Prostate gland (tissue), 2 donors: ENCODE data around the gene FAM222A. TPM values are rescaled to one million over a fixed set of nuclear protein-coding genes. Genes with fewer than 3 reads are reported as not detected.

ENCODE experiments used
- DNase-seq: peaks from one replicate; pipeline ENCODE4 v3.0.0-alpha.2; 2019; ENCODE audit warnings: low spot score
- H3K27ac ChIP-seq, 2 donors: fragments of 200-600 bp; sonication (generic); 2 replicates each; pipeline ENCODE4 v1.5.1; 2017 to 2019
- H3K27me3 ChIP-seq: fragments of 200-600 bp; sonication (generic); replicated peaks from 2 replicates; pipeline ENCODE4 v1.5.1; 2019; ENCODE audit not compliant: insufficient read depth
- H3K36me3 ChIP-seq, 2 donors: fragments of 200-600 bp; sonication (generic); 1 replicate in 1 of 2; 2 replicates in 1 of 2; pipeline versions ENCODE4 v1.5.1 to v1.8.1; 2017 to 2019
- H3K4me1 ChIP-seq: fragments of 200-600 bp; sonication (generic); replicated peaks from 2 replicates; pipeline ENCODE4 v1.5.1; 2019
- H3K4me3 ChIP-seq, 2 donors: fragments of 200-600 bp; sonication (generic); 2 replicates each; pipeline ENCODE4 v1.5.1; 2017 to 2019
- H3K9me3 ChIP-seq: fragments of 200-600 bp; sonication (generic); 2 replicates; pipeline ENCODE4 v1.5.1; 2017
- POLR2A ChIP-seq: fragments of 450-650 bp; IDR thresholded peaks from one replicate; pipeline ENCODE4 v1.6.1; 2016; ENCODE audit warnings: antibody characterized with exemption, mild to moderate bottlenecking
- POLR2AphosphoS5 ChIP-seq: sonication (generic); formaldehyde crosslinking; IDR thresholded peaks from one replicate; pipeline ENCODE4 v1.6.1; 2017; ENCODE audit warnings: antibody characterized with exemption
- WGBS: methylation state at CpG from one replicate; pipeline ENCODE4 v1.1.5; 2018; 5-methylcytosine and 5-hydroxymethylcytosine counted together
- intact Hi-C: fragments of 100-400 bp; cut with DNase I; formaldehyde crosslinking; loops from one replicate; pipeline ENCODE4 v1.14.2; 2022
- total RNA-seq, 2 donors: library from RNA; depleted of rRNA; stranded (reverse); fragments of >200 nt; gene quantifications; one replicate each; pipeline ENCODE4 v1.1.0, GENCODE V29; 2016
- TF ChIP-seq, protein P1 (sequence below), 4 experiments: fragments of 200-600 bp in 2 of 4; fragments of 450-650 bp in 2 of 4; sonication (generic) in 2 of 4; IDR thresholded peaks; 1 replicate in 3 of 4; 2 replicates in 1 of 4; pipeline ENCODE4 v1.5.1; 2016 to 2019; ENCODE audit warnings: antibody characterized with exemption in 4 of 4, mild to moderate bottlenecking in 2 of 4, moderate library complexity in 2 of 4

FAM222A gene
- total RNA-seq, 2 donors from 2014 or later, result 2.0 to 52.3 TPM

DNA sequence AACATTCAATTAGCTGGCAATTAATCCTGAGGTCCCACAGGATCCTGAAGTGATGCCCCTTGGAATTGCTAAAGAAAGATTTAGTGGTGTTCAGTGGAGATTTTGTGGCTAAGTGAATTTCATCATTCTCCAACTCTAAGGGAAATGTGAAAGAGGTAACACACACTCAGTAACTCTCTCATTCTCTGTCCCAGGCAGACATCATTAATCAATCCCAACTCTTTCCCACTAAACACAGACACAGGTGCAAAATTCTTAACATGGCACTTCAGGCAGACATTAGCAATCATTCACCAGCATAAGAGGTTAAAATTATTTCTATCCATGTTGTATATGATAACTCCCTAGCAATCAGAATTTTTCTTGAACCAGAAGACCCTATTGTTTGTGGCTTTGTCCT, 79.4 kb downstream of the FAM222A start:
- Histone ChIP-seq H3K4me1 (no peaks in the 10 kb centered on the region), H3K27me3 (no peaks in the 10 kb centered on the region), H3K36me3 (no peaks in the 10 kb centered on the region), H3K27ac (no peak overlapping the region), H3K4me3 (no peak overlapping the region), H3K9me3 (no peaks in the 10 kb centered on the region)
- DNase-seq, result no peak
- intact Hi-C loops, result no loop called here
- TF ChIP-seq POLR2AphosphoS5 (no peak), POLR2A (no peak)
- TF ChIP-seq, protein P1, sequence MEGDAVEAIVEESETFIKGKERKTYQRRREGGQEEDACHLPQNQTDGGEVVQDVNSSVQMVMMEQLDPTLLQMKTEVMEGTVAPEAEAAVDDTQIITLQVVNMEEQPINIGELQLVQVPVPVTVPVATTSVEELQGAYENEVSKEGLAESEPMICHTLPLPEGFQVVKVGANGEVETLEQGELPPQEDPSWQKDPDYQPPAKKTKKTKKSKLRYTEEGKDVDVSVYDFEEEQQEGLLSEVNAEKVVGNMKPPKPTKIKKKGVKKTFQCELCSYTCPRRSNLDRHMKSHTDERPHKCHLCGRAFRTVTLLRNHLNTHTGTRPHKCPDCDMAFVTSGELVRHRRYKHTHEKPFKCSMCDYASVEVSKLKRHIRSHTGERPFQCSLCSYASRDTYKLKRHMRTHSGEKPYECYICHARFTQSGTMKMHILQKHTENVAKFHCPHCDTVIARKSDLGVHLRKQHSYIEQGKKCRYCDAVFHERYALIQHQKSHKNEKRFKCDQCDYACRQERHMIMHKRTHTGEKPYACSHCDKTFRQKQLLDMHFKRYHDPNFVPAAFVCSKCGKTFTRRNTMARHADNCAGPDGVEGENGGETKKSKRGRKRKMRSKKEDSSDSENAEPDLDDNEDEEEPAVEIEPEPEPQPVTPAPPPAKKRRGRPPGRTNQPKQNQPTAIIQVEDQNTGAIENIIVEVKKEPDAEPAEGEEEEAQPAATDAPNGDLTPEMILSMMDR (IDR thresholded peaks at IDR 0.05), result no peak

DNA sequence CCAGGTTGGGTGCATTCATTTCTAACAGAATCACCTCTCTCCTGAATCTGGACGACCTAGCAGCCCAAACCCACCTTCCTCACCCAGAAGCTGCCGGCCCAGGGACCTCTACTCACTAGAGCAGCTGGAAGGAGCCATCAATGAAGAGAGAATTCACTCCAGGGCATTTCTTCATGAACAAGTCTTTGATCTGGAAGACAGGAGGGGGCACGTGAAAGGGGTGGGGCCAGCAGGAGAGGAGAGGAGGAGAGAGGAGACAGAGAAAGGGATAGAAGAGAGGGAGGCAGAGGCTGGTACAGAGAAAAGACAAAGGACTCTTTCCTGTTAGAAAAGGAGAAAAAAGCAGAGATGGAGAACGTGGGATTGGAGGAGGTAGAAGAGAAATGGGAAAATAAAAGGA, 79.8 kb downstream of the FAM222A start:
- no peak for DNase-seq
- Histone ChIP-seq H3K4me3 (no peak overlapping the region), H3K27ac (no peak overlapping the region), H3K9me3 (no peaks in the 10 kb centered on the region), H3K27me3 (no peaks in the 10 kb centered on the region), H3K36me3 (no peaks in the 10 kb centered on the region), H3K4me1 (no peaks in the 10 kb centered on the region)
- intact Hi-C loops, result no loop called here
- TF ChIP-seq POLR2A, result no peak
- TF ChIP-seq, protein P1 (IDR thresholded peaks at IDR 0.05), result no peak
- no peak for TF ChIP-seq POLR2AphosphoS5
- WGBS, result 45% methylated on average over 4 of the region's 4 CpGs

DNA sequence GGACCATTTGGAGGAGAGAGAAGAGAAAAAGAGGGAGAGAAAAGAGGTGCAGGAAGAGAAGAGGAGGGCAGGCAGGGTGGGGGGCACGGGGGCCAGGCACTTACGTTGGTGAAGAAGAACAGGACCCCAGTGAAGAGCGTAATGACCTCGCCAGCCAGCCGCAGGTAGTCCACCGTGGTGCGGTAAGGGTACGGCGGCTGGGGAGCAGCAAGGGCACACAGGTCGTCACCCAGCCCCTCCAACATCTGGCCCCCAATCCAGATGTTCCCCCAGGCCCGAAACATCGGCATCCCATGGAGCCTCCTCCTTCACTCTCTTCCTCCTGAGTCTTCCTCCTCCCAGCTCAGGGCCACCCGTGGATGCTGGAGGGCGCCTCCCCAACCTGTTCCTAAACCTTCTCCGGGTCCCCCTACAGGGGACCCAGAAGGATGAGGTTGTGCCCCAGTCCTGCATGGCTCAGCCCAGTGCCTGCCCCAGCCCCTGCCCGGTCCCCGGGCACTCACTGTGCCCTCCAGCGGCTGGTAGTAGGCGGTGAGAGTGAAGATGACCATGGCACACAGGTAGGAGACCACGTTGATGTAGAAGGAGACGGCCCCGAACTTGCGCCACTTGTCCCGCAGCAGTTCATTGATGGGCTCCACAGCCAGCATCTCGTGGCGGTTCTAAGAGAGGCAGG, 80.3 kb downstream of the FAM222A start:
- intact Hi-C loops, result no loop called here
- Histone ChIP-seq H3K27me3 (no peaks in the 10 kb centered on the region), H3K4me1 (no peaks in the 10 kb centered on the region), H3K27ac (no peak overlapping the region), H3K4me3 (no peak overlapping the region), H3K9me3 (no peaks in the 10 kb centered on the region), H3K36me3 (no peaks in the 10 kb centered on the region)
- no peak for TF ChIP-seq POLR2AphosphoS5
- no peak for TF ChIP-seq POLR2A
- TF ChIP-seq, protein P1 (IDR thresholded peaks at IDR 0.05), result no peak
- WGBS, result 92% methylated on average over 26 of the region's 26 CpGs
- no peak for DNase-seq

DNA sequence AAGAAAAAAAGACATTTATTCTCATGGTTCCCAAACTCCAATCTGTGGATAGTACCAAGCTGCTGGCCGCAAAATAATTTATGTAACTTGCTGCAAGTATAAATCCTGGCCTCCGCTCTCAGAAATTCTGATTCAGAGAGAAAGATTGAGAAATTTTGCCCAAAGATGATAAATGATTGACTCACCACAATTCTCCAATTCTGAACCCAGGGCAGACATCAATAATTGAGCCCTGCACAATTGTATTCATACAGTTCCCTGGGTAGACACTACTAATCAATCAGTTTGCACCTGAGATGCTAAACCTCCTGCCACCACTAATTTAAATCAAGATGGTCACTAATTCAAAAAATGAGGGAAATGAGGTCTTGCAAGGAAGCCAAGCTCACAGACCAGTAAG, 81.4 kb downstream of the FAM222A start:
- intact Hi-C loops, result no loop called here
- H3K9me3 ChIP-seq, result no peaks in the 10 kb centered on the region
- TF ChIP-seq, protein P1 (IDR thresholded peaks at IDR 0.05), result no peak
- no peak for TF ChIP-seq POLR2AphosphoS5
- TF ChIP-seq POLR2A, result no peak
- DNase-seq, result no peak
- H3K4me3 ChIP-seq, result no peak overlapping the region
- WGBS, result 98% methylated on average over 2 of the region's 2 CpGs
- H3K4me1 ChIP-seq, result no peaks in the 10 kb centered on the region
- H3K27me3 ChIP-seq, result no peaks in the 10 kb centered on the region
- H3K36me3 ChIP-seq, result no peaks in the 10 kb centered on the region
- H3K27ac ChIP-seq, result no peak overlapping the region

DNA sequence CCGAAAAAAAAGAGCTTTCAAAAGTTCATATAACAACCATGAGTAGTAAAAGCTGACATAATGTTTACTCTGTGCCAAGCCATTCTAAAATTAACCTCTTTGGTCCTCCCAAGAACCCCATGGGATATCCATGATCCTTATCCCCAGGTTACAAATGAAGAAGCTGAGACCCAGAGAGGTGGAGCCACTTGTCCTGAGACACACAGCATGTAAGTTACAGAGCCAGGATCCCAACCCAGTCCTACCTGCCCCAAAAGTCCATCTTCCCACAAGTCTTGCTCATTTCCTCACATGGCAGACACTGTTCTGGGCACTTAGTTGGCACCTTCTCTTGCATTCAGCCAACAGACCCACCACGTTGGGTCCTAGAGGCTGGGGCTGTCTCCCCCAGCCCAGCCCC, 82.4 kb downstream of the FAM222A start:
- Histone ChIP-seq H3K36me3 (peaks cover 0 to 2% of the 10 kb centered on the region in 2 donors), H3K4me1 (no peaks in the 10 kb centered on the region), H3K4me3 (no peak overlapping the region), H3K27ac (no peak overlapping the region), H3K9me3 (no peaks in the 10 kb centered on the region), H3K27me3 (no peaks in the 10 kb centered on the region)
- intact Hi-C loops, result no loop called here
- no peak for DNase-seq
- TF ChIP-seq, protein P1 (IDR thresholded peaks at IDR 0.05), result no peak
- TF ChIP-seq POLR2AphosphoS5 (no peak), POLR2A (no peak)
- 72% methylated on average over 2 of the region's 2 CpGs for WGBS
